ENCODE measurements around the gene TSPAN3.

The TSPAN3 gene

GRCh38 chr15:77004189-77004588, 66.7 kb downstream of the TSPAN3 start:
- no peak overlapping the region for H3K4me3 ChIP-seq (ENCODE audit: low read length)
- no CpG with 5 or more reads among the region's 4 CpGs for WGBS (ENCODE audit: insufficient coverage, insufficient read length)
- no peak overlapping the region for H3K27ac ChIP-seq (ENCODE audit: low read length)
- DNase-seq (ENCODE audit: low read depth, low spot score), result no peak
- H3K27me3 ChIP-seq (ENCODE audit: control insufficient read depth, insufficient read depth, low read length), result no peaks in the 10 kb centered on the region
- no peaks in the 10 kb centered on the region for H3K36me3 ChIP-seq (ENCODE audit: control insufficient read depth, insufficient read depth, low read length)
- no peaks in the 10 kb centered on the region for H3K9me3 ChIP-seq (ENCODE audit: control insufficient read depth, insufficient read depth, low read length)
- H3K4me1 ChIP-seq (ENCODE audit: control insufficient read depth, insufficient read depth, low read length), result no peaks in the 10 kb centered on the region

GRCh38 chr15:77002954-77003912, 67.7 kb downstream of the TSPAN3 start:
- Histone ChIP-seq H3K4me3 (ENCODE audit: low read length) (no peak overlapping the region), H3K4me1 (ENCODE audit: control insufficient read depth, insufficient read depth, low read length) (no peaks in the 10 kb centered on the region), H3K9me3 (ENCODE audit: control insufficient read depth, insufficient read depth, low read length) (no peaks in the 10 kb centered on the region), H3K27ac (ENCODE audit: low read length) (no peak overlapping the region), H3K36me3 (ENCODE audit: control insufficient read depth, insufficient read depth, low read length) (no peaks in the 10 kb centered on the region), H3K27me3 (ENCODE audit: control insufficient read depth, insufficient read depth, low read length) (no peaks in the 10 kb centered on the region)
- no CpG with 5 or more reads among the region's 16 CpGs for WGBS (ENCODE audit: insufficient coverage, insufficient read length)
- no peak for DNase-seq (ENCODE audit: low read depth, low spot score)

GRCh38 chr15:77002436-77002835, 68.5 kb downstream of the TSPAN3 start:
- Histone ChIP-seq H3K27ac (ENCODE audit: low read length) (no peak overlapping the region), H3K36me3 (ENCODE audit: control insufficient read depth, insufficient read depth, low read length) (no peaks in the 10 kb centered on the region), H3K4me1 (ENCODE audit: control insufficient read depth, insufficient read depth, low read length) (no peaks in the 10 kb centered on the region), H3K4me3 (ENCODE audit: low read length) (no peak overlapping the region), H3K27me3 (ENCODE audit: control insufficient read depth, insufficient read depth, low read length) (no peaks in the 10 kb centered on the region), H3K9me3 (ENCODE audit: control insufficient read depth, insufficient read depth, low read length) (no peaks in the 10 kb centered on the region)
- no CpG with 5 or more reads among the region's 7 CpGs for WGBS (ENCODE audit: insufficient coverage, insufficient read length)
- DNase-seq (ENCODE audit: low read depth, low spot score), result no peak

- DNase-seq (ENCODE audit: low read depth, low spot score), result no peak
Measured at GRCh38 chr15:77001966-77002365, 68.9 kb downstream of the TSPAN3 start.

GRCh38 chr15:77001351-77001750, 69.6 kb downstream of the TSPAN3 start:
- Histone ChIP-seq H3K4me3 (ENCODE audit: low read length) (no peak overlapping the region), H3K27ac (ENCODE audit: low read length) (no peak overlapping the region), H3K36me3 (ENCODE audit: control insufficient read depth, insufficient read depth, low read length) (no peaks in the 10 kb centered on the region), H3K4me1 (ENCODE audit: control insufficient read depth, insufficient read depth, low read length) (no peaks in the 10 kb centered on the region), H3K27me3 (ENCODE audit: control insufficient read depth, insufficient read depth, low read length) (no peaks in the 10 kb centered on the region), H3K9me3 (ENCODE audit: control insufficient read depth, insufficient read depth, low read length) (no peaks in the 10 kb centered on the region)
- no CpG with 5 or more reads among the region's 4 CpGs for WGBS (ENCODE audit: insufficient coverage, insufficient read length)
- no peak for DNase-seq (ENCODE audit: low read depth, low spot score)

More at GRCh38 chr15:77001966-77002365, 68.9 kb downstream of the TSPAN3 start:
- WGBS (ENCODE audit: insufficient coverage, insufficient read length), result no CpG with 5 or more reads among the region's 4 CpGs
- Histone ChIP-seq H3K27me3 (ENCODE audit: control insufficient read depth, insufficient read depth, low read length) (no peaks in the 10 kb centered on the region), H3K36me3 (ENCODE audit: control insufficient read depth, insufficient read depth, low read length) (no peaks in the 10 kb centered on the region), H3K4me3 (ENCODE audit: low read length) (no peak overlapping the region), H3K27ac (ENCODE audit: low read length) (no peak overlapping the region), H3K4me1 (ENCODE audit: control insufficient read depth, insufficient read depth, low read length) (no peaks in the 10 kb centered on the region), H3K9me3 (ENCODE audit: control insufficient read depth, insufficient read depth, low read length) (no peaks in the 10 kb centered on the region)

- no CpG with 5 or more reads among the region's 2 CpGs for WGBS (ENCODE audit: insufficient coverage, insufficient read length)
- H3K4me3 ChIP-seq (ENCODE audit: low read length), result no peak overlapping the region
Measured at GRCh38 chr15:76999996-77000395, 70.9 kb downstream of the TSPAN3 start.

GRCh38 chr15:76998663-76999285, 72.1 kb downstream of the TSPAN3 start:
- Histone ChIP-seq H3K4me1 (ENCODE audit: control insufficient read depth, insufficient read depth, low read length) (no peaks in the 10 kb centered on the region), H3K27me3 (ENCODE audit: control insufficient read depth, insufficient read depth, low read length) (no peaks in the 10 kb centered on the region), H3K36me3 (ENCODE audit: control insufficient read depth, insufficient read depth, low read length) (no peaks in the 10 kb centered on the region), H3K4me3 (ENCODE audit: low read length) (no peak overlapping the region), H3K27ac (ENCODE audit: low read length) (no peak overlapping the region), H3K9me3 (ENCODE audit: control insufficient read depth, insufficient read depth, low read length) (no peaks in the 10 kb centered on the region)
- no peak for DNase-seq (ENCODE audit: low read depth, low spot score)
- no CpG with 5 or more reads among the region's 8 CpGs for WGBS (ENCODE audit: insufficient coverage, insufficient read length)

More at GRCh38 chr15:76999996-77000395, 70.9 kb downstream of the TSPAN3 start:
- no peaks in the 10 kb centered on the region for H3K36me3 ChIP-seq (ENCODE audit: control insufficient read depth, insufficient read depth, low read length)
- no peaks in the 10 kb centered on the region for H3K4me1 ChIP-seq (ENCODE audit: control insufficient read depth, insufficient read depth, low read length)
- H3K9me3 ChIP-seq (ENCODE audit: control insufficient read depth, insufficient read depth, low read length), result no peaks in the 10 kb centered on the region
- DNase-seq (ENCODE audit: low read depth, low spot score), result no peak
- H3K27ac ChIP-seq (ENCODE audit: low read length), result no peak overlapping the region
- no peaks in the 10 kb centered on the region for H3K27me3 ChIP-seq (ENCODE audit: control insufficient read depth, insufficient read depth, low read length)

GRCh38 chr15:76996526-76997401, 74.1 kb downstream of the TSPAN3 start:
- Histone ChIP-seq H3K36me3 (ENCODE audit: control insufficient read depth, insufficient read depth, low read length) (no peaks in the 10 kb centered on the region), H3K9me3 (ENCODE audit: control insufficient read depth, insufficient read depth, low read length) (no peaks in the 10 kb centered on the region), H3K4me1 (ENCODE audit: control insufficient read depth, insufficient read depth, low read length) (no peaks in the 10 kb centered on the region), H3K4me3 (ENCODE audit: low read length) (no peak overlapping the region), H3K27ac (ENCODE audit: low read length) (no peak overlapping the region), H3K27me3 (ENCODE audit: control insufficient read depth, insufficient read depth, low read length) (no peaks in the 10 kb centered on the region)
- no peak for DNase-seq (ENCODE audit: low read depth, low spot score)
- whole genome bisulfite sequencing (ENCODE audit: insufficient coverage, insufficient read length), result no CpG with 5 or more reads among the region's 14 CpGs

GRCh38 chr15:76996076-76996525, 74.8 kb downstream of the TSPAN3 start:
- WGBS (ENCODE audit: insufficient coverage, insufficient read length), result no CpG with 5 or more reads among the region's 9 CpGs
- H3K27ac ChIP-seq (ENCODE audit: low read length), result no peak overlapping the region
- no peak for DNase-seq (ENCODE audit: low read depth, low spot score)
- no peaks in the 10 kb centered on the region for H3K36me3 ChIP-seq (ENCODE audit: control insufficient read depth, insufficient read depth, low read length)
- H3K4me1 ChIP-seq (ENCODE audit: control insufficient read depth, insufficient read depth, low read length), result no peaks in the 10 kb centered on the region
- H3K4me3 ChIP-seq (ENCODE audit: low read length), result no peak overlapping the region
- H3K9me3 ChIP-seq (ENCODE audit: control insufficient read depth, insufficient read depth, low read length), result no peaks in the 10 kb centered on the region
- H3K27me3 ChIP-seq (ENCODE audit: control insufficient read depth, insufficient read depth, low read length), result no peaks in the 10 kb centered on the region
